Naive B cell (primary cell): Measurements from ENCODE around the gene SCGB1D2. TPM values are rescaled to one million over a fixed set of nuclear protein-coding genes. Genes with fewer than 3 reads are reported as not detected.

Experiments used
- ATAC-seq, 2 donors: fragments of 150-1000 bp; cut with Tn5 transposase; 2 replicates each; pipeline ENCODE4 v1.10.0; 2021; ENCODE audit warnings: low read depth in 2 of 2, mild to moderate bottlenecking in 2 of 2, moderate library complexity in 2 of 2
- DNase-seq: peaks from one replicate; pipeline ENCODE4 v3.0.0; 2022
- H3K27ac Mint-ChIP-seq, 6 donors: one replicate each; pipeline ENCODE4 v1.8.0; 2020 to 2022; ENCODE audit warnings: mild to moderate bottlenecking in 6 of 6, mixed read lengths in 6 of 6, moderate library complexity in 5 of 6, inconsistent platforms in 2 of 6
- H3K27me3 Mint-ChIP-seq, 3 donors: one replicate each; pipeline ENCODE4 v1.8.0; 2021 to 2022; ENCODE audit warnings: mixed read lengths in 3 of 3, mild to moderate bottlenecking in 1 of 3
- H3K36me3 Mint-ChIP-seq, 2 donors: one replicate each; pipeline ENCODE4 v1.8.0; 2020 to 2022; ENCODE audit warnings: mixed read lengths in 2 of 2, inconsistent platforms in 1 of 2, mild to moderate bottlenecking in 1 of 2
- H3K4me1 Mint-ChIP-seq, 3 donors: one replicate each; pipeline ENCODE4 v1.8.0; 2020 to 2022; ENCODE audit warnings: mixed read lengths in 3 of 3, inconsistent platforms in 1 of 3, mild to moderate bottlenecking in 1 of 3, moderate library complexity in 1 of 3
- H3K4me3 Mint-ChIP-seq, 8 donors: one replicate each; pipeline ENCODE4 v1.8.0; 2020 to 2022; ENCODE audit warnings: mild to moderate bottlenecking in 8 of 8, mixed read lengths in 8 of 8, moderate library complexity in 8 of 8, inconsistent platforms in 2 of 8
- H3K9me3 Mint-ChIP-seq, 7 donors: one replicate each; pipeline ENCODE4 v1.8.0; 2020 to 2022; ENCODE audit warnings: mixed read lengths in 7 of 7, mild to moderate bottlenecking in 5 of 7, inconsistent platforms in 2 of 7, moderate library complexity in 1 of 7
- polyA plus RNA-seq, 6 donors: library from polyadenylated mRNA; unstranded; fragments of 300-500 nt; fragmentation: Illumina TruSeq; gene quantifications; one replicate each; pipeline ENCODE4 v1.2.3, GENCODE V29; 2021; ENCODE audit warnings: low read depth in 6 of 6

The SCGB1D2 gene
- polyA plus RNA-seq, 6 donors from 2014 or later: not detected

- Mint-ChIP-seq H3K27ac (no peak overlapping the region), H3K27me3 (peaks cover 29 to 57% (median 33%) of the 10 kb centered on the region in 3 donors), H3K36me3 (peaks cover 0 to 4% of the 10 kb centered on the region in 2 donors), H3K4me3 (no peak overlapping the region), H3K9me3 (peaks cover 0 to 4% (median 0%) of the 10 kb centered on the region in 7 donors), H3K4me1 (no peaks in the 10 kb centered on the region)
- DNase-seq (no peak), ATAC-seq (no peak)
These were observed 25.5 kb downstream of the SCGB1D2 start for GRCh38 chr11:62267576-62267975.

GRCh38 chr11:62269654-62270278 is 27.7 kb downstream of the SCGB1D2 start, which contains the start of gene SCGB2A2:
Gene SCGB2A2, plus strand, starts transcription at chr11:62270158. Its CDS starts 59 bp downstream, at chr11:62270217.
- H3K9me3 Mint-ChIP-seq: peaks cover 0 to 4% (median 0%) of the 10 kb centered on the region in 7 donors
- H3K27ac Mint-ChIP-seq: no peak within 1 kb of the TSS
- no peak for ATAC-seq
- H3K4me3 Mint-ChIP-seq: no peak within 1 kb of the TSS
- DNase-seq: no peak
- H3K36me3 Mint-ChIP-seq: no peaks in the 10 kb centered on the region
- no peaks in the 10 kb centered on the region for H3K4me1 Mint-ChIP-seq
- H3K27me3 Mint-ChIP-seq: peaks cover 18 to 38% (median 30%) of the 10 kb centered on the region in 3 donors

DNA sequence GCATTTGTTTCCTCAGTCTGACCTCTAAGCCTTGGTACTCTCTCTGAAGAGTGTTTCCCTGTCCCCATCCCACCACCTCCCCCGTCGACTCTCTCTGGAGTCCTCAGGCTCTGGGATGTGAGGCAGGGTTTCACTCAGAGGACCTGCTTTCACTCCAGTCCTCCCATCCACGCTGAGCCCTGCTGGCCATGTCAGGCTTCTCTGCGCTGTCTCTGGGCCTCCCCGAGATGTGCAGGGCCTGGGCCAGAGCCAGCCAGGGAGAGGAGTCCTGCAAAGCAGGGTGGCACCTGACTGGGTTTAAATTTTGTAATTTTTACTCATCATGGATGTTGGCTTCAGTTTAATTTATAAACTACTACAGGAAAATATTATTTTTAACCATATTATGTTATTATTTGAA is 31.2 kb downstream of the SCGB1D2 start:
- no peaks in the 10 kb centered on the region for H3K36me3 Mint-ChIP-seq
- H3K4me3 Mint-ChIP-seq: peak overlapping the region in 1 of 8 donors; percentile 3
- ATAC-seq: no peak
- H3K27ac Mint-ChIP-seq: no peak overlapping the region
- H3K9me3 Mint-ChIP-seq: peaks cover 0 to 4% (median 0%) of the 10 kb centered on the region in 7 donors
- H3K4me1 Mint-ChIP-seq: no peaks in the 10 kb centered on the region
- H3K27me3 Mint-ChIP-seq: peaks cover 24 to 30% (median 27%) of the 10 kb centered on the region in 3 donors
- no peak for DNase-seq

DNA sequence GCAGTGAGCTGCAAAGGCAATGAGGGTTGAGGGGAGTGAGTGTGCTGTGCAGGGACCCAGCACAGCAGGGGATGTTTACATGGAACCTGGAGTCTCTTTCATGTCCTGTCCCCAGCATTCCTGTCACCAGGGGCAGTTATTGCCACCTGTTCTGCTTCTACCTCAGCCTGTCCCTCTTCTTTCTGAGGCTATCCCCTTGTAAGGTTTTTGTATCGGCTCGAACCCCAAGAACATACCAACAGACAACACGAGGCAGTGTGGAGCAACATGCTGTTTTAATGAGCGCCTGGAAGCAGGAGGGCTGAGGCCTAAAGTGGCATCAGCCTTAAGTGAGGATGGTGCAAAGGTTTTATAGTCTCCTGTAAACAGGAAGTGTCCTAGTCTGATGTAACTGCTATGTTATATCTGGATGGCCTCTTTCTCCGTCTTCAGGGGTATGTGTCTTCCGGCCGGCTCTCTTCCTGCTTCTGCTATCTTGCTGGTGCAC is 31.8 kb downstream of the SCGB1D2 start:
- DNase-seq (no peak), ATAC-seq (no peak)
- no peaks in the 10 kb centered on the region for H3K36me3 Mint-ChIP-seq
- peaks cover 18 to 24% (median 22%) of the 10 kb centered on the region in 3 donors for H3K27me3 Mint-ChIP-seq
- no peak overlapping the region for H3K4me3 Mint-ChIP-seq
- H3K27ac Mint-ChIP-seq: no peak overlapping the region
- no peaks in the 10 kb centered on the region for H3K4me1 Mint-ChIP-seq
- peaks cover 0 to 2% (median 0%) of the 10 kb centered on the region in 7 donors for H3K9me3 Mint-ChIP-seq

GRCh38 chr11:62280452-62280851 is 38.4 kb downstream of the SCGB1D2 start:
- Mint-ChIP-seq H3K9me3 (peaks cover 0 to 5% (median 0%) of the 10 kb centered on the region in 7 donors), H3K27me3 (peaks cover 8 to 13% (median 9%) of the 10 kb centered on the region in 3 donors)
- no peak for ATAC-seq

More at GRCh38 chr11:62280452-62280851, 38.4 kb downstream of the SCGB1D2 start:
- Mint-ChIP-seq H3K36me3 (no peaks in the 10 kb centered on the region), H3K4me3 (no peak overlapping the region), H3K4me1 (no peaks in the 10 kb centered on the region), H3K27ac (no peak overlapping the region)
- DNase-seq: no peak

Other genes starting within 250 kb of the SCGB1D2 start
- 1 to 10 TPM in 5 of 6 donors, not detected in 1; 1.3 to 2.8 (median 2.0) TPM for gene INCENP, start 118.2 kb upstream of the SCGB1D2 start, polyA plus RNA-seq
- gene SCGB1D1, start 52.0 kb upstream of the SCGB1D2 start, polyA plus RNA-seq: not detected
- not detected for gene SCGB2A1, start 33.6 kb upstream of the SCGB1D2 start, polyA plus RNA-seq
- not detected for gene SCGB2A2, start 27.9 kb downstream of the SCGB1D2 start, polyA plus RNA-seq
- not detected for gene SCGB1D4, start 56.8 kb downstream of the SCGB1D2 start, polyA plus RNA-seq
- gene ASRGL1, start 95.2 kb downstream of the SCGB1D2 start, polyA plus RNA-seq: 1 to 10 TPM in 4 of 6 donors, under 1 TPM in 1, not detected in 1; 0.57 to 3.1 (median 1.2) TPM
- gene SCGB1A1, start 176.8 kb downstream of the SCGB1D2 start, polyA plus RNA-seq: not detected